Osteocyte (in vitro differentiated cells): ENCODE data around the gene ZBTB24. TPM values are rescaled to one million over a fixed set of nuclear protein-coding genes. Genes with fewer than 3 reads are reported as not detected.
A peak's percentile ranks its signal among the peaks of the same experiment; 100 is the strongest.

Source experiments
- DNase-seq: peaks from one replicate; pipeline ENCODE4 v3.0.0; 2021; ENCODE audit warnings: mixed read lengths; ENCODE audit not compliant: unreplicated experiment; ENCODE audit errors: extremely low spot score
- H3K27ac Mint-ChIP-seq: one replicate; pipeline ENCODE4 v1.8.0; 2021; ENCODE audit warnings: mild to moderate bottlenecking, mixed read lengths; ENCODE audit not compliant: unreplicated experiment
- H3K27me3 Mint-ChIP-seq: one replicate; pipeline ENCODE4 v1.8.0; 2021; ENCODE audit warnings: mixed read lengths; ENCODE audit not compliant: unreplicated experiment
- H3K36me3 Mint-ChIP-seq: one replicate; pipeline ENCODE4 v1.8.0; 2021; ENCODE audit warnings: mixed read lengths; ENCODE audit not compliant: unreplicated experiment
- H3K4me1 Mint-ChIP-seq: one replicate; pipeline ENCODE4 v1.8.0; 2021; ENCODE audit warnings: mixed read lengths; ENCODE audit not compliant: unreplicated experiment
- H3K4me3 Mint-ChIP-seq: one replicate; pipeline ENCODE4 v1.8.0; 2021; ENCODE audit warnings: mild to moderate bottlenecking, moderate library complexity, mixed read lengths; ENCODE audit not compliant: unreplicated experiment
- H3K9me3 Mint-ChIP-seq: one replicate; pipeline ENCODE4 v1.8.0; 2021; ENCODE audit warnings: mixed read lengths; ENCODE audit not compliant: unreplicated experiment
- long read RNA-seq: library from polyadenylated mRNA; unstranded; transcript quantifications from one replicate; pipeline ENCODE4 v2.0.0, GENCODE V29; 2021
- total RNA-seq: library from RNA; stranded (reverse); gene quantifications from 2 replicates; pipeline ENCODE4 v1.2.1, GENCODE V29; 2021
- TF ChIP-seq, protein P1 (sequence below): fragments of 200-600 bp; sonication (generic); IDR thresholded peaks from 2 replicates; pipeline ENCODE4 v1.5.0; 2021; ENCODE audit warnings: antibody characterized with exemption, mild to moderate bottlenecking, moderate library complexity

The ZBTB24 gene
- 6.2 and 6.7 TPM in 2 replicates for total RNA-seq
- long read RNA-seq, full-length matches to known transcripts = 3 of 8 reads
- long read RNA-seq, partial matches to known transcripts = 1 of 8 reads
- long read RNA-seq, other reads (novel, unspliced or antisense) = 4 of 8 reads

DNA sequence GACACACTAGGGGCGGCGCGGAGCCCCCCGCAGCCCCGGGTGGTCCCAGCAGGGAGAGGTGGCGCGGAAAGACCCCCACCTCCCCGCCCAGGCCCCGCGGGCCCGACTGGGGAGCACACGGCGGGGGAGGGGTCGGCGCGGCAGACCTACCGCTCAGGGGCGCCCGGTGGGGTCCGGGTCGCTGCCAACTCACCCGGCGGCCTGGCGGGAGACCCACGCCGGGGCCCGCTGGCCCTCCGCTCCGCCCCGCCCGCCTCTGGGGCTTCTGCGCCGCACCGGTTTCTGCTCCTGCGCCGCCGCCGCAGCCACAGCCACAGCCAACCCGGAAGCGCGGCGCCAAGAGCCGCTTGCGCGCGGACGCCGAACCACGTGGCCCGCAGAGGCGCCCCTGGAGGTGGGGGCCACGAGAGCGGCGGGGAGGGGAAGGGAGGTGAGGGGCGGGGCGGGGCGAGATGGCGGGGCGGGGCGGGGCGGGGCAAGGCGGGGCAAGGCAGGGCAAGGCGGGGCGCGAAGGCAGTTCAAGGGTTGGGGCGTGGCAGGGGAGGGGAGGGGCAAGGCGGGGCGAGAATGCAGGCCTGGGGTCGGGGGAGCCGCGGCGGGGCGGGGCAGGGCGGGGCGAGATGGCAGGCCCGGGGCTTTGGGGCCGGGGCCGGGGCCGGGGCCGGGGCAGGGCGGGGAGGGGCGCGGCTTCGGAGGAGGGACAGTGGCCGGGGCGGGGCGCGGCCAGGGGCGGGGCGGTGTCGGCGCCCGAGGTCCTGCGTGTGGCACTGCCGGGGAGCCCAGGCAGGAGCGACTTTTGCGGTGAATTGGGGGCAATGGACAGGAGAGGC lies at the start of gene ZBTB24:
Gene ZBTB24, minus strand, starts transcription at position 315 of the 830 bp plus-strand sequence. CDS start 1,193 bp downstream, outside the sequence.
- DNase-seq = peak; percentile 95
- Mint-ChIP-seq H3K27me3 (peaks cover 14% of the 10 kb centered on the region), H3K9me3 (no peaks in the 10 kb centered on the region), H3K4me3 (peak within 1 kb of the TSS; percentile 86), H3K27ac (peak within 1 kb of the TSS; percentile 39), H3K36me3 (peaks cover 21% of the 10 kb centered on the region), H3K4me1 (peaks cover 34% of the 10 kb centered on the region)
- TF ChIP-seq, protein P1, sequence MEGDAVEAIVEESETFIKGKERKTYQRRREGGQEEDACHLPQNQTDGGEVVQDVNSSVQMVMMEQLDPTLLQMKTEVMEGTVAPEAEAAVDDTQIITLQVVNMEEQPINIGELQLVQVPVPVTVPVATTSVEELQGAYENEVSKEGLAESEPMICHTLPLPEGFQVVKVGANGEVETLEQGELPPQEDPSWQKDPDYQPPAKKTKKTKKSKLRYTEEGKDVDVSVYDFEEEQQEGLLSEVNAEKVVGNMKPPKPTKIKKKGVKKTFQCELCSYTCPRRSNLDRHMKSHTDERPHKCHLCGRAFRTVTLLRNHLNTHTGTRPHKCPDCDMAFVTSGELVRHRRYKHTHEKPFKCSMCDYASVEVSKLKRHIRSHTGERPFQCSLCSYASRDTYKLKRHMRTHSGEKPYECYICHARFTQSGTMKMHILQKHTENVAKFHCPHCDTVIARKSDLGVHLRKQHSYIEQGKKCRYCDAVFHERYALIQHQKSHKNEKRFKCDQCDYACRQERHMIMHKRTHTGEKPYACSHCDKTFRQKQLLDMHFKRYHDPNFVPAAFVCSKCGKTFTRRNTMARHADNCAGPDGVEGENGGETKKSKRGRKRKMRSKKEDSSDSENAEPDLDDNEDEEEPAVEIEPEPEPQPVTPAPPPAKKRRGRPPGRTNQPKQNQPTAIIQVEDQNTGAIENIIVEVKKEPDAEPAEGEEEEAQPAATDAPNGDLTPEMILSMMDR = no peak

DNA sequence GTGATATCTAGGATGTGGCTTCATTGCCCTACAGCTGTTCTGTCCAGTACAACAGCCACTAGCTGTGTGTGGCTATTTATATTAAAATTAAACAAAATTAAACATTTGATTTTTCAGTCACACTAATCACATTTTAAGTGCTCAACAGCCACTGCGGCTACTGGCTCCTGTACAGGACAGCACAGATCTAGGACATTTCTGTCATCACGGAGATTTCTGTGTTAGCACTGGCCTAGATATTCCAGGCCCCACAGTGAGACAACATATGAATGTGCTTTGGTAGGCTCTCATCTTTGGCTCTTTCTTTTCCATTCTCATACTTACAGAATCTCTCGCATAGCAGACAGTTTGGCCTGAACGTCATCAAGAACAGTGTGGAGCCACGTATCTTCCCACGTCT lies 48.4 kb upstream of the ZBTB24 start:
- H3K4me1 Mint-ChIP-seq = no peaks in the 10 kb centered on the region
- H3K9me3 Mint-ChIP-seq = no peaks in the 10 kb centered on the region
- no peaks in the 10 kb centered on the region for H3K36me3 Mint-ChIP-seq
- no peak for DNase-seq
- peaks cover 28% of the 10 kb centered on the region for H3K27me3 Mint-ChIP-seq
- no peak overlapping the region for H3K27ac Mint-ChIP-seq
- TF ChIP-seq, protein P1 = no peak
- no peak overlapping the region for H3K4me3 Mint-ChIP-seq

DNA sequence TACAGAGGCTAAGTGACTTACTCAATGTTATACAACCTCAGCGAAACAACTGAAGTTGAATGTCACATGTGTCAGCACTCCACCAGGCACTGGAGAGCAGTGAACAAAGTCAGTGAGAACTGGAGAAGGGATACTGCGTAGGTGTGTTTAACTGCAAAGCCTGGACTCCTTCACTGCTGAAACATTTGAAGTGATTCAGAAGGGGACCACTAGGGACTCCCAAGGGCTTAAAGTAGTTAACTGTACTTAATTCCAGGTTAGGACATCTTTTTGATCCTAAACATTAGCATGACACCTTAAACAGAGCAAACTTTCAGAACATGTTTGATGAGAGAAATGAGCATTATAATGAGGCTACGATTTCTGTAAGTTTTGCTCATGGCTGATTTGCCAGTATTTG lies 45.0 kb upstream of the ZBTB24 start:
- no peak overlapping the region for H3K4me3 Mint-ChIP-seq
- H3K27me3 Mint-ChIP-seq = peaks cover 44% of the 10 kb centered on the region
- no peak overlapping the region for H3K27ac Mint-ChIP-seq
- TF ChIP-seq, protein P1 = peak; percentile 24
- DNase-seq = no peak
- H3K9me3 Mint-ChIP-seq = peaks cover 7% of the 10 kb centered on the region
- H3K4me1 Mint-ChIP-seq = no peaks in the 10 kb centered on the region
- no peaks in the 10 kb centered on the region for H3K36me3 Mint-ChIP-seq

DNA sequence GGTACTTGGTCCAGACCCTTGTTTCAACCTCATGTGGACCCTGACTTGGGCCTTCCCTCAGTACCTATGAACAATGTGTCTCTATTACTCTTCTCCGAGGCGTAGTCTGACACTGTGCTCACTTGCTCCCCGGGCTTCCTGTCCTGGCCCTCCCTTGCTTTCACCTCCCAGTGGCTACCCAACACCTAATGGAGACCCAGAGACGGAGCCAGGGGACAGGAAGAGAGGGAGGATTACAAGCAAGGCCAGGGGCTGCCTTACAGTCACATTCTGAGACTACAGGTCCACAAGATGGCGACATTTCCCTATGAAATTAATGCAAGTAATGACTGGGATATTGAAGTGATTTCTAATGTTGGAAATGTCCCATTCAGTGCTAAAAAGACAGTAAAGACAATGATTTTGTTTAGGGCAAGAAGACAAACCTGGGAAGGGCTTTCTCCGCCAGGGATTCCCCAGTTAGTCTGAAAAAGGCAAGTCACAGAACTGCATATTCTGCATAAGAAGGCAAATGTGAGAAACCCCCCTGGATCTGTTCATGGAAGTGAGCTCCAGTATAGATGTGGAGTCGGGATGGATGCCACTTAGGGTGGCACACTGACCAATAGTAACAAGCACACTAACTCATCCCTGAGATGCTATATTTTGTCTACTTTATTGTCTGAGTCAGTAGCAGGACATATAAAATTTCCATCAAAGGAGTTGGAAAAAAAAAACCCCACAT lies 44.0 kb upstream of the ZBTB24 start:
- H3K4me3 Mint-ChIP-seq = no peak overlapping the region
- no peaks in the 10 kb centered on the region for H3K4me1 Mint-ChIP-seq
- no peak overlapping the region for H3K27ac Mint-ChIP-seq
- TF ChIP-seq, protein P1 = peak; percentile 75
- no peak for DNase-seq
- H3K36me3 Mint-ChIP-seq = no peaks in the 10 kb centered on the region
- peaks cover 7% of the 10 kb centered on the region for H3K9me3 Mint-ChIP-seq
- peaks cover 48% of the 10 kb centered on the region for H3K27me3 Mint-ChIP-seq

DNA sequence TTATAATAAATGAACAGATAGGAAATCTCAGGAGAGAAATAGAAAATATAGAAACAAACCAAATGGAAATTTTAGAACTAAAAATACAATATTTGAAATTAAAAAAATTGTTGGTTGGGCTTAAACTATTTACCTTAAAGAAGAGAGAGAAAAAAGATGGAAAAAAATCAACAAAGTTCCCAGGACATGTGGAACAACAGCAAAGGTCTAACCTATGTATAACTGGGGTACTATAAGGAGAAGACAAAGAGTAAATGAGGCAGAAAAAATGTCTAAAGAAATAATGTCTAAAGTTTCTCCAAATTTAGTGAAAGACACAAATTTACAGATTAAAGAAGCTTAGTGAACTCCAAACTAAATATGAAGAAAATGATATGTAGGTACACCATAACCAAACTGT lies 41.1 kb upstream of the ZBTB24 start:
- Mint-ChIP-seq H3K27ac (no peak overlapping the region), H3K36me3 (no peaks in the 10 kb centered on the region), H3K4me1 (no peaks in the 10 kb centered on the region), H3K9me3 (peaks cover 7% of the 10 kb centered on the region), H3K4me3 (no peak overlapping the region), H3K27me3 (peaks cover 64% of the 10 kb centered on the region)
- TF ChIP-seq, protein P1 = no peak
- DNase-seq = no peak
